Hepatocyte (in vitro differentiated cells): ENCODE data around the gene MBNL1. TPM values are rescaled to one million over a fixed set of nuclear protein-coding genes. Genes with fewer than 3 reads are reported as not detected.

ENCODE experiments used
- DNase-seq: peaks from one replicate; pipeline ENCODE4 v3.0.0-alpha.2; 2016; ENCODE audit warnings: low spot score
- H2AFZ ChIP-seq: fragments of 200-600 bp; sonication (generic); 2 replicates; pipeline ENCODE4 v1.6.0; 2016; ENCODE audit warnings: antibody characterized with exemption, mild to moderate bottlenecking
- H3K27ac ChIP-seq: fragments of 200-600 bp; sonication (generic); 2 replicates; pipeline ENCODE4 v1.5.1; 2016; ENCODE audit warnings: mild to moderate bottlenecking
- H3K27me3 ChIP-seq: fragments of 200-600 bp; sonication (generic); 2 replicates; pipeline ENCODE4 v1.6.1; 2016
- H3K36me3 ChIP-seq: fragments of 200-600 bp; sonication (generic); replicated peaks from 2 replicates; pipeline ENCODE4 v1.5.1; 2016; ENCODE audit warnings: low read depth; ENCODE audit not compliant: insufficient read depth
- H3K4me1 ChIP-seq: fragments of 200-600 bp; sonication (generic); 2 replicates; pipeline ENCODE4 v1.5.1; 2016; ENCODE audit warnings: mild to moderate bottlenecking, moderate library complexity; ENCODE audit not compliant: insufficient read depth
- H3K4me2 ChIP-seq: fragments of 200-600 bp; sonication (generic); 2 replicates; pipeline ENCODE4 v1.6.0; 2016
- H3K4me3 ChIP-seq: fragments of 200-600 bp; sonication (generic); 2 replicates; pipeline ENCODE4 v1.5.1; 2016; ENCODE audit warnings: mild to moderate bottlenecking
- H3K79me2 ChIP-seq: fragments of 200-600 bp; sonication (generic); 2 replicates; pipeline ENCODE4 v1.6.0; 2017; ENCODE audit warnings: mild to moderate bottlenecking
- H3K9me2 ChIP-seq: fragments of 200-600 bp; sonication (generic); replicated peaks from 2 replicates; pipeline ENCODE4 v1.6.0; 2017; ENCODE audit warnings: mild to moderate bottlenecking; ENCODE audit not compliant: insufficient read depth
- H3K9me3 ChIP-seq: fragments of 200-600 bp; sonication (generic); 2 replicates; pipeline ENCODE4 v1.5.1; 2016; ENCODE audit warnings: low read depth, mild to moderate bottlenecking
- H4K20me1 ChIP-seq: fragments of 200-600 bp; sonication (generic); 2 replicates; pipeline ENCODE4 v1.6.0; 2016; ENCODE audit warnings: mild to moderate bottlenecking; ENCODE audit not compliant: insufficient read depth, poor library complexity, severe bottlenecking
- CTCF ChIP-seq: fragments of 200-600 bp; sonication (generic); IDR thresholded peaks from 2 replicates; pipeline ENCODE4 v1.5.1; 2016; ENCODE audit warnings: antibody characterized with exemption, mild to moderate bottlenecking; ENCODE audit not compliant: poor library complexity
- EZH2 ChIP-seq: fragments of 200-600 bp; sonication (generic); IDR thresholded peaks from 2 replicates; pipeline ENCODE4 v1.6.1; 2016; ENCODE audit warnings: antibody characterized with exemption, mild to moderate bottlenecking, borderline replicate concordance
- EZH2phosphoT487 ChIP-seq: fragments of 200-600 bp; sonication (generic); IDR thresholded peaks from one replicate; pipeline ENCODE4 v1.6.1; 2018; ENCODE audit warnings: antibody characterized with exemption, mild to moderate bottlenecking, low read depth, moderate library complexity; ENCODE audit not compliant: unreplicated experiment, severe bottlenecking
- WGBS: methylation state at CpG from one replicate; pipeline ENCODE4 v1.1.6; 2016; ENCODE audit warnings: low lambda C conversion rate; ENCODE audit errors: missing lambda C conversion rate; 5-methylcytosine and 5-hydroxymethylcytosine counted together
- polyA plus RNA-seq: library from polyadenylated mRNA; unstranded; fragments of >200 nt; fragmentation: Nextera tagmentation; extraction: Ambion mirVana; gene quantifications from 2 replicates; pipeline ENCODE4 v1.2.1, GENCODE V29; 2016
- total RNA-seq: library from RNA; depleted of rRNA; stranded (reverse); fragments of >200 nt; gene quantifications from 2 replicates; pipeline ENCODE4 v1.2.3, GENCODE V29; 2014

Gene MBNL1
- total and polyA plus RNA-seq, 2 experiments from 2014 or later: 20.5 to 104 TPM

GRCh38 chr3:152321955-152322377, 53.2 kb downstream of the MBNL1 start:
- Histone ChIP-seq H3K9me2 (no peaks in the 10 kb centered on the region), H3K4me1 (no peaks in the 10 kb centered on the region), H3K27me3 (no peaks in the 10 kb centered on the region), H3K4me2 (no peak overlapping the region), H2AFZ (no peak overlapping the region), H3K27ac (no peak overlapping the region), H3K9me3 (no peaks in the 10 kb centered on the region), H4K20me1 (peaks cover 8% of the 10 kb centered on the region), H3K79me2 (peaks cover 93% of the 10 kb centered on the region), H3K36me3 (no peaks in the 10 kb centered on the region), H3K4me3 (no peak overlapping the region)
- DNase-seq: no peak
- 95% methylated on average over 2 of the region's 2 CpGs for WGBS
- TF ChIP-seq CTCF (no peak), EZH2 (no peak), EZH2phosphoT487 (no peak)

DNA sequence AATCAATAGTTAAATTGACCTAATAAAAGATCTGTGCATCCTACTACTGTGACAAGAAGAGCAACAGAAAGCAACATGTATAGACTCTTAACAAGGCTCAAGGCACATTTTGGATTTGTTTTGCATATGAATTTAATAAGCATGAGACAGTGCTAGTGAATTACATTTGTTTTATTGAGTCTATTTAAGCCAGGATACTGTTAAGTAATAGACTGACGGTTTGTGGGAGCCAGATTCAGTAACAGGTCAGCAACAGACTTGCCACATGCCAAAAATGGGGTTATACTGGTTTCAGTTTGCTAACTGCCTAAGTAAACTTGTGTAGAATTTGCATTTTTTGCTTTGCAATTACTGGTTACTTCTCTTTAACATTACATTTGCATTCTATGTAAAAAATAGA, 54.0 kb downstream of the MBNL1 start:
- no peak overlapping the region for H3K27ac ChIP-seq

DNA sequence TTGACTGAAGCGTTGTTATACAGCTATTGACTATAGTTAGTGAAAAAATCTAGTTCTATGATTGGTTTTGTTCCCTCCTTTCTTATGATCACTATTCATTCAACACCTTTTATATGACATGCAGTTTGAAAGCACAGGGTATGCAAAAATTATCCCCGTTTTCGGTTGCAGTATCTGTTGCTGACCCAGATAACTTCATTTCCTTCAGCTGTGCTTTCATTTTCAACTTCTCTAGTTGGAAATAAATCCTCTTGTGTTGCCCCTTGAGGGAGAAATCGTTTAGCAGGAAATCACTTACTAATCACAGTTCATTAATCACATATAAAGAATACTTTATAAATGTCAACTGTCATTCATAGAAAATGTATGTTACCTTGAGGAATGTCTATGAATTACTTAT, 55.1 kb downstream of the MBNL1 start:
- H3K27ac ChIP-seq: no peak overlapping the region
- no peaks in the 10 kb centered on the region for H3K9me2 ChIP-seq
- 91% methylated on average over 4 of the region's 4 CpGs for WGBS
- no peak for DNase-seq
- TF ChIP-seq CTCF (no peak), EZH2phosphoT487 (no peak)
- H3K79me2 ChIP-seq: peaks cover 91% of the 10 kb centered on the region
- no peaks in the 10 kb centered on the region for H3K36me3 ChIP-seq
- H3K4me3 ChIP-seq: no peak overlapping the region
- H3K4me1 ChIP-seq: peaks cover 6% of the 10 kb centered on the region
- no peak overlapping the region for H2AFZ ChIP-seq
- H3K27me3 ChIP-seq: no peaks in the 10 kb centered on the region
- H4K20me1 ChIP-seq: peaks cover 8% of the 10 kb centered on the region
- H3K9me3 ChIP-seq: no peaks in the 10 kb centered on the region
- no peak overlapping the region for H3K4me2 ChIP-seq

More for the DNA sequence above, 54.0 kb downstream of the MBNL1 start:
- Histone ChIP-seq H3K4me1 (no peaks in the 10 kb centered on the region), H3K4me3 (no peak overlapping the region), H3K9me2 (no peaks in the 10 kb centered on the region), H2AFZ (no peak overlapping the region), H3K27me3 (no peaks in the 10 kb centered on the region), H3K9me3 (no peaks in the 10 kb centered on the region), H3K4me2 (no peak overlapping the region), H4K20me1 (peaks cover 8% of the 10 kb centered on the region), H3K79me2 (peaks cover 93% of the 10 kb centered on the region), H3K36me3 (no peaks in the 10 kb centered on the region)
- 82% methylated on average over 1 of the region's 1 CpG for WGBS
- no peak for TF ChIP-seq EZH2phosphoT487
- no peak for TF ChIP-seq CTCF
- no peak for TF ChIP-seq EZH2
- no peak for DNase-seq

GRCh38 chr3:152325136-152325535, 56.4 kb downstream of the MBNL1 start:
- Histone ChIP-seq H4K20me1 (peaks cover 6% of the 10 kb centered on the region), H3K27ac (no peak overlapping the region), H3K4me3 (no peak overlapping the region), H3K4me2 (no peak overlapping the region), H2AFZ (no peak overlapping the region), H3K36me3 (no peaks in the 10 kb centered on the region), H3K79me2 (peaks cover 90% of the 10 kb centered on the region), H3K9me2 (no peaks in the 10 kb centered on the region), H3K4me1 (peaks cover 6% of the 10 kb centered on the region), H3K27me3 (no peaks in the 10 kb centered on the region), H3K9me3 (no peaks in the 10 kb centered on the region)
- TF ChIP-seq EZH2 (no peak), CTCF (no peak), EZH2phosphoT487 (no peak)
- WGBS: 91% methylated on average over 2 of the region's 2 CpGs
- DNase-seq: no peak
